Activated CD8-positive, alpha-beta T cell treated with anti-CD3 and anti-CD28 coated beads, Interleukin-2, amount 10 ng/mL, durations not matched to agents 7 days and 5 days (primary cell): ENCODE measurements around the gene PUS1. TPM values are rescaled to one million over a fixed set of nuclear protein-coding genes. Genes with fewer than 3 reads are reported as not detected.
"Not testable (repeated sequence)": the region's sequence is repeated elsewhere in the genome, so short reads cannot be mapped to it uniquely, and the experiment has no call there.

Experiments used
- ATAC-seq: fragments of 150-1000 bp; cut with Tn5 transposase; one replicate; pipeline ENCODE4 v1.10.0; 2021; ENCODE audit warnings: moderate library complexity
- CTCF ChIA-PET: fragments of 350-600 bp; sonication (Branson Sonifier 250); formaldehyde crosslinking; loops from one replicate; lab custom pipeline; 2021; ENCODE audit warnings: antibody characterized with exemption; lab: Charles Lee
- POLR2A ChIA-PET: fragments of 350-600 bp; sonication (Branson Sonifier 250); formaldehyde crosslinking; loops from one replicate; lab custom pipeline; 2021; ENCODE audit warnings: antibody characterized with exemption; lab: Charles Lee
- DNase-seq: peaks from one replicate; pipeline ENCODE4 v3.0.0-alpha.2; 2020
- H3K27ac Mint-ChIP-seq: one replicate; pipeline ENCODE4 v1.8.0; 2021; ENCODE audit warnings: mild to moderate bottlenecking, mixed read lengths
- H3K27me3 Mint-ChIP-seq: one replicate; pipeline ENCODE4 v1.8.0; 2021; ENCODE audit warnings: low read depth, mixed read lengths
- H3K36me3 Mint-ChIP-seq: one replicate; pipeline ENCODE4 v1.8.0; 2021; ENCODE audit warnings: low read depth, mixed read lengths
- H3K4me1 Mint-ChIP-seq: one replicate; pipeline ENCODE4 v1.8.0; 2021; ENCODE audit warnings: low read depth, mixed read lengths
- H3K4me3 Mint-ChIP-seq: one replicate; pipeline ENCODE4 v1.8.0; 2021; ENCODE audit warnings: mild to moderate bottlenecking, mixed read lengths
- H3K9me3 Mint-ChIP-seq: one replicate; pipeline ENCODE4 v1.8.0; 2022; ENCODE audit warnings: mixed read lengths; ENCODE audit not compliant: insufficient read depth
- total RNA-seq, 2 experiments: library from RNA; stranded (reverse); gene quantifications; one replicate each; pipeline ENCODE4 v1.2.3, GENCODE V29; 2021

Gene PUS1
- 10 to 100 TPM; 57.3 to 64.7 TPM for total RNA-seq

DNA sequence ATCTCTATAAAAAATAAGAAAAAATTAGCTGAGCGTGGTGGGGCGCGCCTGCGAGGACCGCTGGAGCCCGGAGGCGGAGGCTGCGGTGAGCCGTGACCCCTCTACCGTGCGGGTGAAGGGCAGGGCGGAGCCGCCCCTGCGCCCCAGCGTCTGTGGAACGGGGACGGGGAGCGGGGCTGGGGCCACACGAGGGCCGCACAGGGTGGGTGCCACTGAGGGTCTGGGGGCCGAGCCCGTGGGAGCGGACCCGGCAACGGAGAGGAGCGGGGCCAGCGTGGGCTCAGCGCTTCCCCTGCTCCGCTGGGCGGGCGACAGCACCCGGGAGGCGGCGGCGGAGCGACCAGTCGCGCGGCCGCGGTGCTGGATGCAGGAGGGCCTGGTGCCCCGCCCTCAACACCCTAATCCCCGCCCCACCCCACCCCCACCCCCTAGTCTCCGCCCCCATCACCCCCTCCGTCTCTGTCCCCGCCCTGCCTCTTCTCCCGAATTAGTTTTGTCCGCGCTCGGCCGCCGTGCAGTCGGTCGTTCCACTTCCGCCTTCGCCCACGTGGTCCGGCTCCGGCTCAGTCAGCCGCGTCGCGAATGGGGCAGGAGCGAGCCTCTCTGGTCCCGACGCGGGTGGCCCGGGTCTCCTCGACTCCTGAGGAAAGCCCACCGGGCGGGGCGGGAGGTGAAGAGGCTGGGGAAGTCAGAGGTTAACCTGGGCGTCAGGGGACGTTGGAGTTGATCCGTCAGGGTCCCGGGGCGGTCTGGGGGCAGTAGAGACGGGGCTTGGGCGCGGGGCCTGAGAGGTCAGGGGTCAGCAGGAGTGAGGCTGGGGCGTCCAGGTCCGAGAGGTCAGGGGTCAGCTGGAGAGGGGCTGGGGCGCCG is at the start of gene PUS1:
Gene PUS1 (plus strand): TSS at position 566 of the 870 bp plus-strand sequence. CDS start 447 bp downstream, outside the sequence.
- DNase-seq: peak; percentile 95
- POLR2A ChIA-PET: interaction anchor here (0.8 to 3.0 kb wide), 4 partner anchors 13 to 218 kb away, joined by 3 to 12 read pairs (median 5); partner anchors contain the start of gene SFSWAP
- Mint-ChIP-seq H3K36me3 (peaks cover 28% of the 10 kb centered on the region), H3K27ac (peak within 1 kb of the TSS; percentile 97), H3K27me3 (no peaks in the 10 kb centered on the region), H3K4me3 (peak within 1 kb of the TSS; percentile 98), H3K9me3 (no peaks in the 10 kb centered on the region), H3K4me1 (peaks cover 31% of the 10 kb centered on the region)
- CTCF ChIA-PET: interaction anchor here (1.5 kb wide), 1 partner anchor 35 kb away, joined by 3 read pairs; no protein-coding TSS in a partner anchor
- peak; percentile 81 for ATAC-seq

GRCh38 chr12:131882804-131883520 is 46.1 kb upstream of the PUS1 start:
- ChIA-PET POLR2A (interaction anchor here (0.8 kb wide), 1 partner anchor 10 kb away, joined by 3 read pairs; no protein-coding TSS in a partner anchor), CTCF (interaction anchor here (0.9 kb wide), 1 partner anchor 70 kb away, joined by 3 read pairs; no protein-coding TSS in a partner anchor)
- H3K27ac Mint-ChIP-seq: no peak overlapping the region
- no peaks in the 10 kb centered on the region for H3K4me1 Mint-ChIP-seq
- H3K36me3 Mint-ChIP-seq: no peaks in the 10 kb centered on the region
- H3K9me3 Mint-ChIP-seq: peaks cover 8% of the 10 kb centered on the region
- no peak for ATAC-seq
- no peak overlapping the region for H3K4me3 Mint-ChIP-seq
- DNase-seq: no peak
- peaks cover 5% of the 10 kb centered on the region for H3K27me3 Mint-ChIP-seq

GRCh38 chr12:131883521-131883900 is 45.6 kb upstream of the PUS1 start:
- no peak overlapping the region for H3K4me3 Mint-ChIP-seq
- POLR2A ChIA-PET: interaction anchor here (0.8 kb wide), 1 partner anchor 10 kb away, joined by 3 read pairs; no protein-coding TSS in a partner anchor
- CTCF ChIA-PET: interaction anchor here (0.9 kb wide), 1 partner anchor 70 kb away, joined by 3 read pairs; no protein-coding TSS in a partner anchor
- H3K27me3 Mint-ChIP-seq: peaks cover 5% of the 10 kb centered on the region
- ATAC-seq: no peak
- peaks cover 8% of the 10 kb centered on the region for H3K9me3 Mint-ChIP-seq
- no peaks in the 10 kb centered on the region for H3K4me1 Mint-ChIP-seq
- no peak overlapping the region for H3K27ac Mint-ChIP-seq
- H3K36me3 Mint-ChIP-seq: no peaks in the 10 kb centered on the region
- DNase-seq: no peak

DNA sequence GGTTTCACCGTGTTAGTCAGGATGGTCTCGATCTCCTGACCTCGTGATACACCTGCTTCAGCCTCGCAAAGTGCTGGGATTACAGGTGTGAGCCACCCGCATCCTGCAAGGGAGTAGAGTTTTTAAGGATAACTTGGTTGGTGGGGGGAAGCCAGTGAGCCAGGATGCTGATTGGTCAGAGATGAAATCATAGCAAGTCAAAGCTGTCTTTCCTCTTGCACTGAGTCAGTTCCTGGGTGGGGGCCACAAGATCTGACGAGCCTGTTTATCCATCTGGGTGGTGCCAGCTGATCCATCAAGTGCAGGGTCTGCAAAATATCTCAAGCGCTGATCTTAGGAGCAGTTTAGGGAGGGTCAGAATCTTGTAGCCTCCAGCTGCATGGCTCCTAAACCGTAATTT is 44.0 kb upstream of the PUS1 start:
- DNase-seq, POLR2A ChIA-PET, H3K4me1 Mint-ChIP-seq, ATAC-seq, H3K36me3 Mint-ChIP-seq, H3K9me3 Mint-ChIP-seq, H3K4me3 Mint-ChIP-seq, H3K27ac Mint-ChIP-seq, H3K27me3 Mint-ChIP-seq, CTCF ChIA-PET: not testable (repeated sequence)

GRCh38 chr12:131885543-131886057 is 43.5 kb upstream of the PUS1 start:
- CTCF ChIA-PET: no interaction called here
- ATAC-seq (no peak), DNase-seq (no peak)
- no peak overlapping the region for H3K4me3 Mint-ChIP-seq
- H3K27ac Mint-ChIP-seq: no peak overlapping the region
- POLR2A ChIA-PET: no interaction called here
- no peaks in the 10 kb centered on the region for H3K27me3 Mint-ChIP-seq
- no peaks in the 10 kb centered on the region for H3K4me1 Mint-ChIP-seq
- H3K9me3 Mint-ChIP-seq: peaks cover 8% of the 10 kb centered on the region
- no peaks in the 10 kb centered on the region for H3K36me3 Mint-ChIP-seq

- H3K4me1 Mint-ChIP-seq, POLR2A ChIA-PET, H3K36me3 Mint-ChIP-seq, DNase-seq, H3K4me3 Mint-ChIP-seq, H3K9me3 Mint-ChIP-seq, H3K27ac Mint-ChIP-seq, ATAC-seq, H3K27me3 Mint-ChIP-seq, CTCF ChIA-PET: not testable (repeated sequence)
These were observed 37.4 kb upstream of the PUS1 start for GRCh38 chr12:131891722-131892121.

DNA sequence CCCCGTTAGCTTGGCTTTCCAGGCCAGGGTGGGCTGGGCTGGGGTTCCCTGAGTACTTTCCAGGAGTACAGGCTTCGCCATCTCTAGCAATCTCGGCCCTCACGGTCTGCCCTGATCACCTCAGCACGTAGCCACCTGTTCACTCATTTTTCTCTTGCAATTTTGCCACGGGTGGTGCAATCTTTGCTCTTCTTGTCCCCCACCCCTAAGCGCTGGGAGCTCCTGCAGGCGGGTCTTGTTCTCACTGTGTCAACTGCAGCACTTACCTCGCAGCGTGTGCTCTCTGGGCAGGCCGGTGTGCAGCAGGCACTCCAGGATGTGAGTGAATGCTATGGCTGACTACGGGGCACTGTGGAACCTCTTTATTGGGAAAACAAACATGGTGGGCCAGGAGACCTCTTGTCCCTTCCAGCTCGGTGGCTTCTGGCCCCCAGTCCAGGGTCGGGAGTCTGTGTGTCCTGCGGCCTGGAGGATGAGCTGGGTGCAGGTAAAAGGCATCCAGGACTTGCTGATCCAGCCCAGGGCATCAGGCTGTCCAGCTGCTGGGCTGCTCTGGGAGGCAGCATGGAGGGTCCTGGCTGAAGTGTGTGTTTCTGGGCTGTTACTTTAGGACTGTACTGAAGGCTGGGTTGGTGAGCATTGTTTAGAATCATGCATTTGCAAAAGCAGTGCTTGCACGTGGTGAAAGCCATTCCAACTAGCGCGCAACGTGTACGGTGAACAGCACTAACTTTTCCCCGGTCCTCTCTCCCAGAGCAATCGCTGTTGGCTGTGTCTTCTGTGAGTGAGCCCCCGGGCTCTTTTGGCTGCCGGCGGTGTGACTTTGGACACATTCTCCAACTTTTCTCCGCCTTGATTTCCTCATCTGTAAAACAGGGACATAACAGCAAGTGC is 36.1 kb upstream of the PUS1 start:
- ChIA-PET CTCF (no interaction called here), POLR2A (no interaction called here)
- no peak overlapping the region for H3K27ac Mint-ChIP-seq

GRCh38 chr12:131893605-131894312 is 35.3 kb upstream of the PUS1 start:
- Mint-ChIP-seq H3K27ac (no peak overlapping the region), H3K4me1 (peaks cover 17% of the 10 kb centered on the region), H3K36me3 (no peaks in the 10 kb centered on the region), H3K27me3 (no peaks in the 10 kb centered on the region), H3K4me3 (peak overlapping the region; percentile 38), H3K9me3 (no peaks in the 10 kb centered on the region)
- ChIA-PET CTCF (no interaction called here), POLR2A (no interaction called here)
- ATAC-seq (no peak), DNase-seq (no peak)

More for the DNA sequence above, 36.1 kb upstream of the PUS1 start:
- Mint-ChIP-seq H3K27me3 (no peaks in the 10 kb centered on the region), H3K36me3 (no peaks in the 10 kb centered on the region), H3K4me3 (peak overlapping the region; percentile 38), H3K9me3 (no peaks in the 10 kb centered on the region), H3K4me1 (peaks cover 17% of the 10 kb centered on the region)
- ATAC-seq: no peak
- DNase-seq: no peak

- ATAC-seq (peak; percentile 83), DNase-seq (peak; percentile 93)
- Mint-ChIP-seq H3K9me3 (no peaks in the 10 kb centered on the region), H3K4me1 (peaks cover 17% of the 10 kb centered on the region), H3K27ac (peak within 1 kb of the TSS; percentile 79), H3K36me3 (no peaks in the 10 kb centered on the region), H3K4me3 (peak within 1 kb of the TSS; percentile 80), H3K27me3 (no peaks in the 10 kb centered on the region)
- ChIA-PET POLR2A (no interaction called here), CTCF (no interaction called here)
These were observed 34.7 kb upstream of the PUS1 start, which contains the start of gene ULK1 for GRCh38 chr12:131894313-131894860. Gene ULK1 (plus strand): TSS chr12:131894622. CDS start chr12:131895002, 380 bp downstream.

GRCh38 chr12:131894981-131895639 is 34.0 kb upstream of the PUS1 start:
- POLR2A ChIA-PET: no interaction called here
- H3K36me3 Mint-ChIP-seq: no peaks in the 10 kb centered on the region
- CTCF ChIA-PET: no interaction called here
- peak overlapping the region; percentile 79 for H3K27ac Mint-ChIP-seq
- H3K4me3 Mint-ChIP-seq: peak overlapping the region; percentile 80
- H3K27me3 Mint-ChIP-seq: no peaks in the 10 kb centered on the region
- peak; percentile 33 for DNase-seq
- H3K9me3 Mint-ChIP-seq: no peaks in the 10 kb centered on the region
- peaks cover 18% of the 10 kb centered on the region for H3K4me1 Mint-ChIP-seq
- no peak for ATAC-seq
